Erythroblast (primary cell): Measurements from ENCODE around the gene RSAD2.

Experiments used
- DNase-seq, 2 experiments: peaks; one replicate each; lab custom pipeline; 2025; lab: John Stamatoyannopoulos, UW
- GATA1 ChIP-seq: IDR thresholded peaks from 2 replicates; pipeline ENCODE4 v1.6.1; 2011; ENCODE audit warnings: low read depth, mild to moderate bottlenecking, control low read depth, low read length, moderate library complexity
- POLR2A ChIP-seq: IDR thresholded peaks from 2 replicates; pipeline ENCODE4 v1.6.1; 2011; ENCODE audit warnings: mild to moderate bottlenecking, low read length

Gene RSAD2

DNA sequence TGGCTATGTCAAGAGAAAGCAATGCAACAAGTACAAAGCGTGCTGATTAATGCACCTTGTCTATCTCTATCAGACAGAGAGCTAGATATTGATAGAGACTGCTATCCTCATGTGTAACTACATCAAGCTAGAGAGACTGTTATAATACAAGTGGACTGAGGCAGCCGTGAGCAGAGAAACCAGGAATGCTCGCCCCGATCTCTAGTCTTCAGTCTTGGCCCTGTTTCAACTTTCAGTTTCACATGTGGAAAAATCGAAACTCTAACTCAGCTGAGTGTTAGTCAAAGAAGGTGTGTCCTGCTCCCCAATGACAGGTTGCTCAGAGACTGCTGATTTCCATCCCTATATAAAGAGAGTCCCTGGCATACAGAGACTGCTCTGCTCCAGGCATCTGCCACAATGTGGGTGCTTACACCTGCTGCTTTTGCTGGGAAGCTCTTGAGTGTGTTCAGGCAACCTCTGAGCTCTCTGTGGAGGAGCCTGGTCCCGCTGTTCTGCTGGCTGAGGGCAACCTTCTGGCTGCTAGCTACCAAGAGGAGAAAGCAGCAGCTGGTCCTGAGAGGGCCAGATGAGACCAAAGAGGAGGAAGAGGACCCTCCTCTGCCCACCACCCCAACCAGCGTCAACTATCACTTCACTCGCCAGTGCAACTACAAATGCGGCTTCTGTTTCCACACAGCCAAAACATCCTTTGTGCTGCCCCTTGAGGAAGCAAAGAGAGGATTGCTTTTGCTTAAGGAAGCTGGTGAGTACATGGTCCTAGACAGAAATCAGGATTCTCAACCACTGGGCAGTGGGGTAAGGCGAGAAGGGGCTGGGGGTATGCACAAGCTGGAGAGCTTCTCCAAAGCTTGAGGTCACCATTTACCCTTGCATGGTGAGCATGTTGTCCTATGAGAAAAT, at the start of gene RSAD2:
TSS of gene RSAD2 (plus strand) at position 376 of the 903 bp plus-strand sequence. CDS start at position 400, 24 bp downstream.
- DNase-seq, result peak; percentile 87 to 90
- TF ChIP-seq GATA1, result no peak
- TF ChIP-seq POLR2A, result peak; percentile 78

DNA sequence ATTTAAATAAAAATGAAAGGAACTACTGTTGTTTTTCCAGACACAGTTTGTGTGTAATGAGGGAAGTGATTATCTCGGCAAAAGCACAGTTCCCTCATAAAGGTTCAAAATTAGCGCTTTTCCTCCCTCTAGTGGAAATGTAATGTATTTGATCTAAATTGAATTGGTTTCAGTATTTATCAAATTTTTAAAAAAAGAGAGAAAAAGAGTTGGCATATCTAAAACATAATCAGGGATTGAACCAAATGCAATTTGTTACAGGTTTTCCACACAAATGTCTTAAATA, 49.3 kb upstream of the RSAD2 start:
- TF ChIP-seq POLR2A (no peak), GATA1 (no peak)
- DNase-seq, result peak; percentile 54 to 68

DNA sequence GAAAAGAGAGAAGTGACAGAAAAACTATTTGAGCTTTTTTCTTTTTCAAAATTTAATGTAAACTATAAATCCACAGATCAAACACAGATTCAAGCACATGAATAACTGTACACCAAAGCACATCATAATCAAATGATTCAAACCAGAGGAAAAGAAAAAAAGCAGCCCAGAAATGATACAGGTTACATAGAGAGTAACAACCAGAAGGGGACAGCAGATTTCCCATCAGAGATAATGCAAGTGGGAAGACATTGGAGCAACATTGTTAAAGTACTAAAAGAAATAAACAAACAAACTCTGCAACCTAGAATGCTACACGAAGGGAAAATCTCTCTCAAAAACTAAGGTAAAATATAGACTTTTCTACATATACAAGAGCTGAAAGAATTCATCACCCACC, 46.3 kb upstream of the RSAD2 start:
- peak in 1 of 2 experiments; percentile 6 for DNase-seq
- TF ChIP-seq POLR2A (no peak), GATA1 (no peak)

DNA sequence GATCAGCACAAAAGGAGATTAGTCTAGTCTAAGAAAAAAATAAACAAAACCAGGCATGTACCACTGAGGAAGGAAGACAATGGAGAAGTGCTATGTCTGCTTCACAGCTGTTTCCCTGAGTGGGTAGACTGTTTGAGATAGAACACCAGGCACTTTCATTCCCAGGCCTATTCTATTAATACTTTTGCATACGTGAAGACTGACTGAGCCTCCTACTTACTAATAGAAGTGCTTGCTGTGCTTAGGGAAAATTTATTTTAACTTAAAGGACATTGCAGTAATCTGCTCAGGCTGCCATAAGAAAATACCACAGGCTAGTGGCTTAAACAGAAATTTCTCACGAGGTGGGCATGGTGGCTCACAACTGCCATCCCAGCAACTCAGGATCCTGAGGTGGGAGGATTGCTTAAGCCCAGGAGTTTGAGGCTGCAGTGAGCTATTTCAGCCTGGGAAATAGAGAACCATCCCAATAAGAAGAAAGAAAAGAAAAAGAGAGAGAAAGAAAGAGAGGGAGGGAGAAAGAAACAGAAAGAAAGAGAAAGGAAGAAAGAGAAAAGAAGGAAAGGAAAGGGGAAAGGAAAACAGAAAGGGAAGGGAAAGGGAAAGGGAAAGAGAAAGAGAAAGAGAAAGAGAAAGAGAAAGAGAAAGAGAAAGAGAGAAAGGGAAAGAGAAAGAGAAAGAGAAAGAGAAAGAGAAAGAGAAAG, 44.8 kb upstream of the RSAD2 start:
- TF ChIP-seq POLR2A (no peak), GATA1 (no peak)
- DNase-seq, result no peak

DNA sequence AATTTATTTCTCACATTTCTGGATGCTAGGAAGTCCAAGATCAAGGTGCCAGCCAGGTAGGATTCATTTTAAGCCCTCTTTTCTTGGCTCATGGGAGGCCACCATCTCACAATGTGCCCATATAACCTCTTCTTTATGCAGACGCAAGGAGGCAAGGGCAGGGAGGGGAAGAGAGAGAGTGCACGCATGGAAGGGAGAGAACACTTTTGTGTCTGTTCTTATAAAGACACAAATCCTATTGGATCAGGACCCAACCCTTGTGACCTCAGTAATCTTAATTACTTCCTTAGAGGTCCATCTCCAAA, 44.3 kb upstream of the RSAD2 start:
- DNase-seq, result no peak
- TF ChIP-seq POLR2A, result no peak
- TF ChIP-seq GATA1, result no peak

GRCh38 chr2:6834163-6834562, 43.4 kb upstream of the RSAD2 start:
- no peak for DNase-seq
- TF ChIP-seq POLR2A, result no peak
- no peak for TF ChIP-seq GATA1

DNA sequence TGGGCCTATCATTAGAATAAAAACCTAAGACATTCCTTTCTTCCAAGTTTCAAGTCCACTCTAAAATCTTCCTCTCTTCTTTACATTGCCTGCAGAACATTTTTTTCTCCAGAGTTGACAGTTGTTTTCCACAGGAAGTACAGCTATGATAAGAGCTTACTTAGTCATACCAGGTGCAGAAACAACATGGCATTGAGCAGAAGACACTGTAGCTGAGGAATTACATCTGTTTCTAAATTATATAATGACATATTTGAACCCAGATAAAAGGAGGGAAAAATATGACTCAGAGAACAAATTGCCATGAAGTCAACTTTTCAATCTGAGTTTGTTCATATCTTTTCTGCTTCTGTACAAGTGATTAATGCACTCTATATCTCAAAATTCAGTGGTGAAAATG, 42.1 kb upstream of the RSAD2 start:
- no peak for DNase-seq
- TF ChIP-seq GATA1, result no peak
- TF ChIP-seq POLR2A, result no peak

- TF ChIP-seq POLR2A, result no peak
- no peak for TF ChIP-seq GATA1
- DNase-seq, result no peak
Measured at GRCh38 chr2:6838673-6839319, 38.8 kb upstream of the RSAD2 start.

GRCh38 chr2:6841537-6842287, 35.9 kb upstream of the RSAD2 start:
- TF ChIP-seq GATA1, result no peak
- TF ChIP-seq POLR2A, result no peak
- no peak for DNase-seq

GRCh38 chr2:6845312-6845711, 32.3 kb upstream of the RSAD2 start:
- peak; percentile 70 to 78 for DNase-seq
- TF ChIP-seq POLR2A, result no peak
- TF ChIP-seq GATA1, result no peak

DNA sequence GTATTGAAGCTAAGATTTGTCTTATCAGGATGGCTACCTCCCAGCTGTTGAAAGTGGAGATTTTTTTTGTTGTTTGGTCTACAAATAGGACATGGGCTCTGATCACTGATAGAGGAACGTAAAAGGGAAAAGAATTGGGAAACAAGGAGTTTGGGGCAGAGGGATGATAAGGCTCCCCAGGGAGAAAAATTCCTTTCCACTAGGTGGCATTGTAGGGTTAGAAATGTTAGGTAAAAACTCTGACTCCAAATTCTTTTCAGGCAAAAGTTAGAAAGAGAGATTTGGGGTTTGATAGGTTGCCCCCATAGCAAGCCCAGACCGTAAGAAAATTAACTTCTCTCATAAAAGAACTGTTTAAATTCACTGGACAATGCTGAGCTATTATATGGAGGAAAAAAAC, 31.7 kb upstream of the RSAD2 start:
- peak; percentile 42 to 69 for DNase-seq
- TF ChIP-seq POLR2A (no peak), GATA1 (no peak)

DNA sequence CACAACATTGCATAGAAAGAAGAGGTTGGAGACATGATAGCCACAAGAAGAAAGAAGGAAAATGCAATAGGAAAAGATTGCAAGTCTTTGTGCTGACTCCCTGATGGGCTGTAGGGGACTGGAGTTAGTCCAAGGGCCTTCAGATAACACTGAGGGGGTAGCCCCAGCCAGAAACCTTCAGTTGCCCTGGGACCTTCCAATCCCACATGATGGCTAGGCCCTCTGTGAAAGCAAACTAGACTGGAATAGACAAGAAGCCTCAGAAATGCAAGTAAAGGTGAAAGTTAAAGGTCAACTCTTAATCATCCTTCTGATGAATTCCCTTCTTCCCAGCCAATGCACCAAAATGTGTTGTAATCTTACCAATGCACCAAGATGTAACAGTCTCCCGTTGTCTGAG, 31.0 kb upstream of the RSAD2 start:
- no peak for DNase-seq
- TF ChIP-seq GATA1 (no peak), POLR2A (no peak)

DNA sequence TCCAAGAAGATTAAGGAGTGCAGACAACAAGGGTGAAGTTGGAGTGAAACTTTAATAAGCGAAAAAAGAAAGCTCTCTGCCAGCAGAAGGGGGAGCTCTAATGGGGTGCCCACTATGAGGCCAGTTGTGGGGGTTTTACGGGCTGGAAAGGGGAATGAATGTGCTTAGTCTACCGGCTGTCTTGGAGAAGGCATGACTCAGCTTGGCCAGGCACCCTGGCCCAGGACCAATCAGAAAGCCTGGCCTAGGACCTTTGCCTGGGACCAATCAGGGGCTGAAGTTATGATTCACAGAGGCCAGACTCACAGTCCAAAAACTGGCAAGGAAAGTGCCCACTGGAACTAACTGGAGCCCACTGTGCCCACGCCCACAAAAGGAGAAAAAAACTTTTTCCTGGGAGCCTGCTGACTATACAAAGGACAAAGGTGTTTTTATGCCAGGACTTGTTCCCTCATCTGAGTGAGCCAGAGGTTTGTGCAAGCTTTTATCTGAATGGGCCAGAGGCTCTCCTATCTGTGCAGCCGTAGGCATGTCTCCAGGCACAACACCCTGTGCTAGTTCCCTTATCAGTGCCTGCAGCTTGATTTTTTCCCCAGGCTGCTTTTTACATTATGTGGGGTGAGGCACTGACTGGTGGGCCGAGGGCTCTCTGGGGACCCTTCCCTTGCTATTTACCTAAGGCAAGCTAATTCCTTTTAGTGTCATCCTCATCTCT, 30.5 kb upstream of the RSAD2 start:
- TF ChIP-seq POLR2A, result peak; percentile 46
- TF ChIP-seq GATA1, result peak; percentile 98
- peak; percentile 95 to 99 for DNase-seq
